SU-DHL-6 (cell line): Measurements from ENCODE around the gene EML6.

Source experiments
- H2AFZ ChIP-seq: fragments of 200-600 bp; sonication (generic); 2 replicates; pipeline ENCODE4 v1.6.1; 2014; ENCODE audit warnings: low read depth, mild to moderate bottlenecking, moderate library complexity, mixed read lengths, antibody characterized with exemption, low read length; ENCODE audit not compliant: severe bottlenecking
- H3F3A ChIP-seq: fragments of 200-600 bp; shearing (Covaris generic); 2 replicates; pipeline ENCODE4 v1.6.0; 2016; ENCODE audit warnings: antibody characterized with exemption, mild to moderate bottlenecking; ENCODE audit not compliant: insufficient read depth
- H3K27ac ChIP-seq: fragments of 200-600 bp; sonication (generic); 2 replicates; pipeline ENCODE4 v1.5.1; 2016; ENCODE audit warnings: low read depth, mild to moderate bottlenecking, low read length, moderate library complexity, mixed read lengths
- H3K27me3 ChIP-seq: fragments of 200-600 bp; sonication (generic), shearing (Covaris generic); 2 replicates; pipeline ENCODE4 v1.6.0; 2014; ENCODE audit warnings: mild to moderate bottlenecking, low read length
- H3K36me3 ChIP-seq: fragments of 200-600 bp; sonication (generic); 2 replicates; pipeline ENCODE4 v1.6.1; 2014; ENCODE audit warnings: mild to moderate bottlenecking, low read length, mixed read lengths
- H3K4me2 ChIP-seq: fragments of 300-600, 200-600 bp; shearing (Covaris generic), sonication (generic); 2 replicates; pipeline ENCODE4 v1.6.0; 2014; ENCODE audit warnings: low read length, low read depth, mild to moderate bottlenecking; ENCODE audit not compliant: poor library complexity, severe bottlenecking
- H3K4me3 ChIP-seq: fragments of 200-600 bp; sonication (generic); 2 replicates; pipeline ENCODE4 v1.5.1; 2014; ENCODE audit warnings: antibody characterized with exemption, low read length, mild to moderate bottlenecking, mixed read lengths; ENCODE audit not compliant: insufficient read depth, poor library complexity, severe bottlenecking
- H3K79me2 ChIP-seq: fragments of 200-600 bp; sonication (generic); 2 replicates; pipeline ENCODE4 v1.6.1; 2014; ENCODE audit warnings: mild to moderate bottlenecking, low read length, moderate library complexity; ENCODE audit not compliant: insufficient read depth
- H3K9ac ChIP-seq: fragments of 200-600 bp; sonication (generic); 2 replicates; pipeline ENCODE4 v1.7.0; 2014; ENCODE audit warnings: mild to moderate bottlenecking, low read length
- H3K9me2 ChIP-seq: fragments of 200-600 bp; sonication (generic); replicated peaks from 2 replicates; pipeline ENCODE4 v1.6.1; 2014; ENCODE audit warnings: low read length; ENCODE audit not compliant: insufficient read depth
- H3K9me3 ChIP-seq: fragments of 200-600 bp; sonication (generic); 2 replicates; pipeline ENCODE4 v1.6.1; 2014; ENCODE audit warnings: low read length, mixed read lengths; ENCODE audit not compliant: insufficient read depth
- H4K20me1 ChIP-seq: fragments of 200-600 bp; sonication (generic); 2 replicates; pipeline ENCODE4 v1.6.1; 2014; ENCODE audit warnings: low read depth, mild to moderate bottlenecking, antibody characterized with exemption, low read length, moderate library complexity, mixed read lengths
- EZH2phosphoT487 ChIP-seq: fragments of 200-600 bp; sonication (generic), shearing (Covaris generic); conservative IDR thresholded peaks from 2 replicates; pipeline ENCODE4 v1.6.1; 2018; ENCODE audit warnings: mild to moderate bottlenecking, antibody characterized with exemption, low read length, moderate library complexity, mixed read lengths
- TF ChIP-seq, protein P1 (sequence below): fragments of 200-600 bp; sonication (generic); IDR thresholded peaks from one replicate; pipeline ENCODE4 v1.5.1; 2017; ENCODE audit warnings: antibody characterized with exemption, mild to moderate bottlenecking, low read length, moderate library complexity; ENCODE audit not compliant: insufficient read depth, poor library complexity, severe bottlenecking

The EML6 gene

GRCh38 chr2:54806975-54807374 is 83.5 kb downstream of the EML6 start:
- Histone ChIP-seq H3F3A (no peaks in the 10 kb centered on the region), H3K27me3 (no peaks in the 10 kb centered on the region), H3K9me2 (no peaks in the 10 kb centered on the region), H3K79me2 (no peaks in the 10 kb centered on the region), H3K9me3 (no peaks in the 10 kb centered on the region), H3K9ac (no peak overlapping the region), H3K27ac (no peak overlapping the region), H3K4me2 (no peak overlapping the region), H4K20me1 (no peaks in the 10 kb centered on the region), H2AFZ (no peak overlapping the region), H3K36me3 (peaks cover 7% of the 10 kb centered on the region), H3K4me3 (no peak overlapping the region)
- TF ChIP-seq EZH2phosphoT487, result no peak
- TF ChIP-seq, protein P1, sequence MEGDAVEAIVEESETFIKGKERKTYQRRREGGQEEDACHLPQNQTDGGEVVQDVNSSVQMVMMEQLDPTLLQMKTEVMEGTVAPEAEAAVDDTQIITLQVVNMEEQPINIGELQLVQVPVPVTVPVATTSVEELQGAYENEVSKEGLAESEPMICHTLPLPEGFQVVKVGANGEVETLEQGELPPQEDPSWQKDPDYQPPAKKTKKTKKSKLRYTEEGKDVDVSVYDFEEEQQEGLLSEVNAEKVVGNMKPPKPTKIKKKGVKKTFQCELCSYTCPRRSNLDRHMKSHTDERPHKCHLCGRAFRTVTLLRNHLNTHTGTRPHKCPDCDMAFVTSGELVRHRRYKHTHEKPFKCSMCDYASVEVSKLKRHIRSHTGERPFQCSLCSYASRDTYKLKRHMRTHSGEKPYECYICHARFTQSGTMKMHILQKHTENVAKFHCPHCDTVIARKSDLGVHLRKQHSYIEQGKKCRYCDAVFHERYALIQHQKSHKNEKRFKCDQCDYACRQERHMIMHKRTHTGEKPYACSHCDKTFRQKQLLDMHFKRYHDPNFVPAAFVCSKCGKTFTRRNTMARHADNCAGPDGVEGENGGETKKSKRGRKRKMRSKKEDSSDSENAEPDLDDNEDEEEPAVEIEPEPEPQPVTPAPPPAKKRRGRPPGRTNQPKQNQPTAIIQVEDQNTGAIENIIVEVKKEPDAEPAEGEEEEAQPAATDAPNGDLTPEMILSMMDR, result no peak

DNA sequence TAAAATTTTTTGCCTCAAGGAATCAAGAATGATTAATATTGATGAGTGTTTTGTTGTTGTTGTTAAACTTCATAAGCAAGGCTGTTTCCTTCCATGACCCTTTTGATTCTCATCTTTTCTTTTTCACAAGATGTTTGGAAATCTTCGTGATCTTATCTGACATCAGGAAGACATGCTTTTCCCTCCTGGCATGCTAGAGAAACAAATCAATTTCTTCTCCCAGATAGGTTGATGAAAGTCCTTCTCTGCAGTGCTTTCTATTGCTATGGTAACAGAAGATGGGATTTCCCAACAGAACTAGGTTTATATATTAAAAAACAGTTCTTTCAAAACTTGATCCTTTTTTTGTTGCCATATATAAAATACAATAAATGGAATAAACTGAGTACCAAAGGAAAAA is 85.2 kb downstream of the EML6 start:
- TF ChIP-seq, protein P1, result no peak
- TF ChIP-seq EZH2phosphoT487, result no peak
- Histone ChIP-seq H2AFZ (no peak overlapping the region), H3K9me2 (no peaks in the 10 kb centered on the region), H3F3A (no peaks in the 10 kb centered on the region), H3K79me2 (no peaks in the 10 kb centered on the region), H4K20me1 (no peaks in the 10 kb centered on the region), H3K9ac (no peak overlapping the region), H3K9me3 (no peaks in the 10 kb centered on the region), H3K27ac (no peak overlapping the region), H3K4me2 (no peak overlapping the region), H3K4me3 (no peak overlapping the region), H3K27me3 (no peaks in the 10 kb centered on the region), H3K36me3 (peaks cover 7% of the 10 kb centered on the region)

DNA sequence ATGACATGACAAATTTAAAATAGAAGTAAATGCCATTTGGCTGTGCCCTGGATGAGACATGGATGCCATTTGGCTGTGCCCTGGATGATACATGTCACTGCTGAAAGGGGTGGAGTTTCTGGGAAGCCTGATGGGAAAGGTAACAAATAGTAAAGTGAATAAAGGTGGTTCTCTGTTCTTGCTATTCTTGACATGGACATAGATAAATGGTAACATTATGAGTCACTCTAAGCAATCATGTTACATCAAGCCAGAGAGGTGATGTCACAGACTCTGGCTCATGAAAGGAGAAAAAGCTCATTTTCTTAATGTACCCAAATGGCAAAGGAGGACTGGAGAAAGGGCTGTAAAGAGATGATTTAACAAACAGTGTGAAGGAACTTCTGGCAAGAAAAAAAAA is 86.4 kb downstream of the EML6 start:
- no peak for TF ChIP-seq EZH2phosphoT487
- TF ChIP-seq, protein P1, result no peak
- no peaks in the 10 kb centered on the region for H3K79me2 ChIP-seq
- H3K9me3 ChIP-seq, result no peaks in the 10 kb centered on the region
- no peak overlapping the region for H3K27ac ChIP-seq
- H2AFZ ChIP-seq, result no peak overlapping the region
- H3K4me2 ChIP-seq, result no peak overlapping the region
- no peaks in the 10 kb centered on the region for H3K27me3 ChIP-seq
- H3K9me2 ChIP-seq, result no peaks in the 10 kb centered on the region
- H3K4me3 ChIP-seq, result no peak overlapping the region
- peaks cover 5% of the 10 kb centered on the region for H3K36me3 ChIP-seq
- H4K20me1 ChIP-seq, result no peaks in the 10 kb centered on the region
- H3F3A ChIP-seq, result no peaks in the 10 kb centered on the region
- H3K9ac ChIP-seq, result no peak overlapping the region
